Endothelial cell of umbilical vein (primary cell): ENCODE data around the gene CLTC. TPM values are rescaled to one million over a fixed set of nuclear protein-coding genes. Genes with fewer than 3 reads are reported as not detected.

Source experiments
- BruUV-seq: library from RNA; stranded (reverse); fragments of 400-500 nt; replicated peaks from 2 replicates; lab custom pipeline; 2021; lab: Mats Ljungman, UMichigan
- CTCF ChIA-PET: fragments of 300-600, 350-600 bp; sonication (Branson Sonifier 250); formaldehyde crosslinking; loops from one replicate; lab custom pipeline; 2021; ENCODE audit warnings: antibody characterized with exemption, inconsistent platforms; lab: Charles Lee
- POLR2A ChIA-PET: fragments of 300-600, 350-600 bp; sonication (Branson Sonifier 250); formaldehyde crosslinking; loops from one replicate; lab custom pipeline; 2021; ENCODE audit warnings: antibody characterized with exemption, inconsistent platforms; lab: Charles Lee
- DNase-seq: peaks from one replicate; pipeline ENCODE4 v3.0.0-alpha.2; 2011; ENCODE audit warnings: low read depth, low spot score
- FAIRE-seq: peaks from 2 replicates; lab custom pipeline; 2011; peaks lifted over from hg19 to GRCh38; lab: Jason Lieb, UNC
- H2AFZ ChIP-seq: 2 replicates; pipeline ENCODE4 v1.6.0; 2012; ENCODE audit warnings: low read depth, low read length, control low read depth, inconsistent platforms
- H3K27ac ChIP-seq: 2 replicates; pipeline ENCODE4 v1.5.1; 2011; ENCODE audit warnings: low read depth, mild to moderate bottlenecking, control low read depth, low read length, moderate library complexity; ENCODE audit not compliant: insufficient read depth
- H3K27me3 ChIP-seq, 2 experiments: 2 replicates each; pipeline versions ENCODE4 v1.6.0 to v1.6.1; 2011; ENCODE audit warnings: low read length in 2 of 2, mixed read lengths in 1 of 2; ENCODE audit not compliant: control insufficient read depth in 2 of 2, insufficient read depth in 2 of 2
- H3K36me3 ChIP-seq, 2 experiments: 2 replicates in 1 of 2; 3 replicates in 1 of 2; pipeline ENCODE4 v1.5.1; 2011; ENCODE audit warnings: low read length in 2 of 2, mild to moderate bottlenecking in 1 of 2, moderate library complexity in 1 of 2; ENCODE audit not compliant: control insufficient read depth in 2 of 2, insufficient read depth in 2 of 2; ENCODE audit errors: extremely low read depth in 1 of 2
- H3K4me1 ChIP-seq: 3 replicates; pipeline ENCODE4 v1.5.1; 2011; ENCODE audit warnings: mild to moderate bottlenecking, low read length; ENCODE audit not compliant: control insufficient read depth, insufficient read depth; ENCODE audit errors: extremely low read depth
- H3K4me2 ChIP-seq: 2 replicates; pipeline ENCODE4 v1.6.1; 2011; ENCODE audit warnings: low read length, control low read depth, mixed read lengths; ENCODE audit not compliant: insufficient read depth
- H3K4me3 ChIP-seq, 3 experiments: fragments of 200-600 bp in 1 of 3; sonication (generic), shearing (Covaris generic) in 1 of 3; replicated peaks in 1 of 3; 2 replicates each; pipeline ENCODE4 v1.5.1; 2011 to 2016; ENCODE audit warnings: control low read depth in 3 of 3, low read length in 3 of 3, mild to moderate bottlenecking in 2 of 3, inconsistent platforms in 1 of 3, low read depth in 1 of 3, moderate library complexity in 1 of 3; ENCODE audit not compliant: insufficient read depth in 1 of 3
- H3K79me2 ChIP-seq: 2 replicates; pipeline ENCODE4 v1.6.0; 2012; ENCODE audit warnings: low read length, inconsistent platforms; ENCODE audit not compliant: control insufficient read depth, insufficient read depth
- H3K9ac ChIP-seq: replicated peaks from 2 replicates; pipeline ENCODE3; 2011; ENCODE audit warnings: low read length, control low read depth; ENCODE audit not compliant: insufficient read depth; ENCODE audit errors: extremely low read depth
- H3K9me1 ChIP-seq: replicated peaks from 3 replicates; pipeline ENCODE4 v1.6.0; 2011; ENCODE audit warnings: mild to moderate bottlenecking, low read length; ENCODE audit not compliant: control insufficient read depth, insufficient read depth; ENCODE audit errors: extremely low read depth
- H3K9me3 ChIP-seq: replicated peaks from 2 replicates; pipeline ENCODE4 v1.5.1; 2012; ENCODE audit warnings: low read length, inconsistent platforms; ENCODE audit not compliant: control insufficient read depth, insufficient read depth
- H4K20me1 ChIP-seq: replicated peaks from 2 replicates; pipeline ENCODE3; 2011; ENCODE audit warnings: mild to moderate bottlenecking, low read length; ENCODE audit not compliant: control insufficient read depth, insufficient read depth; ENCODE audit errors: extremely low read depth
- EZH2 ChIP-seq: IDR thresholded peaks from 2 replicates; pipeline ENCODE4 v1.6.1; 2012; ENCODE audit warnings: borderline replicate concordance, low read depth, mild to moderate bottlenecking, moderate library complexity, low read length, inconsistent platforms; ENCODE audit not compliant: severe bottlenecking
- FOS ChIP-seq: IDR thresholded peaks from 2 replicates; pipeline ENCODE4 v1.6.1; 2011; ENCODE audit warnings: mild to moderate bottlenecking, low read length, moderate library complexity, borderline replicate concordance; ENCODE audit not compliant: insufficient read depth
- GATA2 ChIP-seq: IDR thresholded peaks from 2 replicates; pipeline ENCODE4 v1.7.0; 2011; ENCODE audit warnings: low read depth, mild to moderate bottlenecking, moderate library complexity, mixed read lengths, low read length; ENCODE audit not compliant: insufficient read length, insufficient read depth
- JUN ChIP-seq: IDR thresholded peaks from 2 replicates; pipeline ENCODE4 v1.6.1; 2011; ENCODE audit warnings: borderline replicate concordance, low read depth; ENCODE audit not compliant: insufficient read length, insufficient read depth
- MYC ChIP-seq: IDR thresholded peaks from one replicate; pipeline ENCODE4 v1.6.1; 2011; ENCODE audit warnings: mild to moderate bottlenecking, low read depth, low read length
- POLR2AphosphoS5 ChIP-seq: IDR thresholded peaks from 2 replicates; pipeline ENCODE4 v1.6.1; 2012; ENCODE audit warnings: low read depth, mild to moderate bottlenecking, control low read depth, low read length, moderate library complexity; ENCODE audit not compliant: insufficient read depth
- dilution Hi-C: fragments of 300-500 bp; cut with MboI; formaldehyde crosslinking; loops from one replicate; pipeline ENCODE4 v1.15.0; 2019; ENCODE audit warnings: low sequenced_read_pairs; ENCODE audit not compliant: extremely low pct_ligation_motif_present
- intact Hi-C: fragments of 100-400 bp; cut with micrococcal nuclease; formaldehyde crosslinking; loops from one replicate; pipeline ENCODE4 v1.10.0; 2022
- polyA plus RNA-seq, 4 experiments: library from polyadenylated mRNA; depleted of rRNA in 3 of 4; stranded (reverse) in 3 of 4; unstranded in 1 of 4; fragments of >200 nt; gene quantifications; 2 replicates each; pipeline versions ENCODE4 v1.2.1 to v1.2.3, GENCODE V29; 2011 to 2012; ENCODE audit warnings: missing spikeins in 1 of 4
- total RNA-seq: library from RNA; stranded (reverse); gene quantifications from 2 replicates; pipeline ENCODE4 v1.2.3, GENCODE V29; 2021
- TF ChIP-seq, protein P1 (sequence below), 2 donors: IDR thresholded peaks; 1 replicate in 1 of 2; 2 replicates in 1 of 2; pipeline ENCODE4 v1.5.1; 2011; ENCODE audit warnings: low read length in 2 of 2, mild to moderate bottlenecking in 2 of 2, moderate library complexity in 2 of 2, control low read depth in 1 of 2, inconsistent platforms in 1 of 2, low read depth in 1 of 2; ENCODE audit not compliant: insufficient read depth in 1 of 2; ENCODE audit errors: extremely low read depth in 1 of 2
- TF ChIP-seq, protein P2 (sequence below): IDR thresholded peaks from 2 replicates; pipeline ENCODE4 v1.6.1; 2011; ENCODE audit not compliant: insufficient read depth, insufficient read length

Gene CLTC
- total and polyA plus RNA-seq, 2 donors (not counting 3 experiments of a cell fraction or from before 2014, with no cell fraction given) = 164 to 326 TPM

DNA sequence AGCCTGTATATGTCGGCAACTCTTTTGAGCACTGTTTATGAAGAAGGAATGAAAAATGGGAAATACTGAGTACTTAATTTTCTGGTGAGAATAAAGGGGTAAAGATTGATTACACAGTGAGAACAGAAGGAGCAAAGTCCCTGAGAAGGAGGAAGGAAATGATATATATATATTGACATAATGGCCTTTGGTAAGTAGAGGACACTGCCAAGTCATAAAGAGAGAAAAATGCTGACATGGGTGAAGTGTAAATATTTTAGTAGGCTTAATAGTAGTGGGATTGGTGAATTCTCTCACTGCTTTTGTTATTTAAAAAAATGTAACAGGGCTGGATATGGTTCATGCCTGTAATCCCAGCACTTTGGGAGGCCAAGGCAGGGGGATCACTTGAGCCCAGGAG, 103.9 kb downstream of the CLTC start:
- no peak for TF ChIP-seq MYC
- peaks cover 8% of the 10 kb centered on the region for H4K20me1 ChIP-seq
- H3K36me3 ChIP-seq = no peaks in the 10 kb centered on the region
- intact Hi-C loops = no loop called here
- H3K9me3 ChIP-seq = no peaks in the 10 kb centered on the region
- FAIRE-seq (no peak), DNase-seq (peak; percentile 21)
- no peaks in the 10 kb centered on the region for H3K9me1 ChIP-seq
- no peaks in the 10 kb centered on the region for H3K27me3 ChIP-seq
- H3K27ac ChIP-seq = no peak overlapping the region
- POLR2A ChIA-PET = no interaction called here
- no peak overlapping the region for H3K9ac ChIP-seq
- no peak overlapping the region for H2AFZ ChIP-seq
- H3K4me1 ChIP-seq = peaks cover 6% of the 10 kb centered on the region
- BruUV-seq = no TSS peak
- no peak overlapping the region for H3K4me2 ChIP-seq
- peaks cover 74% of the 10 kb centered on the region for H3K79me2 ChIP-seq
- CTCF ChIA-PET = interaction anchor here (2.1 kb wide), 1 partner anchor 136 kb away, joined by 5 read pairs; no protein-coding TSS in a partner anchor
- no peak overlapping the region for H3K4me3 ChIP-seq
- dilution Hi-C loops = no loop called here

DNA sequence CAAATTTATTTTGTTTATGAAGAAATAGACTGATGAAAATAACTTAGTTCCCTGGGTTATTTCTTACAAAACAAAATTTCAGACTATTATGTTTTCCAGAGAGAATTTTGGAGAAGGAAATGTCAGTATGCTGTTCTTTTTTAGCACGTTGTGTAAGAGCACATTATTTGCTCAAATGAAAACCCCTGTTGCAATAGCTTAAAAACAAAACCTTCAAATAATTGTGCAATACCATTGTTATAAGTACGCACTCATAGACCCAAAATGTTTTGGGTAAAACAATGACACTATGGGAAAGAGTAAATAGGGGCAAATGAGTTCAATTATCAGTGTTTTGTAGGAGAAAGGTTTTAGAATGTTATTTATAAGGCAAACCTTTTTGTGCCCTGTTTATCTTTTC, 106.0 kb downstream of the CLTC start:
- Histone ChIP-seq H3K27me3 (no peaks in the 10 kb centered on the region), H3K9me1 (no peaks in the 10 kb centered on the region), H3K79me2 (peaks cover 70% of the 10 kb centered on the region), H3K9ac (no peak overlapping the region), H3K9me3 (no peaks in the 10 kb centered on the region), H3K36me3 (no peaks in the 10 kb centered on the region), H3K4me3 (no peak overlapping the region), H2AFZ (no peak overlapping the region), H3K4me2 (no peak overlapping the region), H3K4me1 (peaks cover 15% of the 10 kb centered on the region), H3K27ac (no peak overlapping the region), H4K20me1 (peaks cover 3% of the 10 kb centered on the region)
- ChIA-PET CTCF (interaction anchor here (1.2 to 2.1 kb wide), 2 partner anchors 17 to 134 kb away, joined by 4 to 5 read pairs; no protein-coding TSS in a partner anchor), POLR2A (no interaction called here)
- intact Hi-C loops = no loop called here
- BruUV-seq = no TSS peak
- dilution Hi-C loops = no loop called here
- TF ChIP-seq, protein P1, sequence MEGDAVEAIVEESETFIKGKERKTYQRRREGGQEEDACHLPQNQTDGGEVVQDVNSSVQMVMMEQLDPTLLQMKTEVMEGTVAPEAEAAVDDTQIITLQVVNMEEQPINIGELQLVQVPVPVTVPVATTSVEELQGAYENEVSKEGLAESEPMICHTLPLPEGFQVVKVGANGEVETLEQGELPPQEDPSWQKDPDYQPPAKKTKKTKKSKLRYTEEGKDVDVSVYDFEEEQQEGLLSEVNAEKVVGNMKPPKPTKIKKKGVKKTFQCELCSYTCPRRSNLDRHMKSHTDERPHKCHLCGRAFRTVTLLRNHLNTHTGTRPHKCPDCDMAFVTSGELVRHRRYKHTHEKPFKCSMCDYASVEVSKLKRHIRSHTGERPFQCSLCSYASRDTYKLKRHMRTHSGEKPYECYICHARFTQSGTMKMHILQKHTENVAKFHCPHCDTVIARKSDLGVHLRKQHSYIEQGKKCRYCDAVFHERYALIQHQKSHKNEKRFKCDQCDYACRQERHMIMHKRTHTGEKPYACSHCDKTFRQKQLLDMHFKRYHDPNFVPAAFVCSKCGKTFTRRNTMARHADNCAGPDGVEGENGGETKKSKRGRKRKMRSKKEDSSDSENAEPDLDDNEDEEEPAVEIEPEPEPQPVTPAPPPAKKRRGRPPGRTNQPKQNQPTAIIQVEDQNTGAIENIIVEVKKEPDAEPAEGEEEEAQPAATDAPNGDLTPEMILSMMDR (IDR thresholded peaks at IDR 0.05; ENCODE audit: extremely low read depth in 1 of 2, insufficient read depth in 1 of 2, low read depth in 1 of 2, low read length in 2 of 2) = no peak
- TF ChIP-seq FOS (no peak), EZH2 (no peak), POLR2AphosphoS5 (no peak), GATA2 (no peak), JUN (no peak)
- TF ChIP-seq, protein P2, sequence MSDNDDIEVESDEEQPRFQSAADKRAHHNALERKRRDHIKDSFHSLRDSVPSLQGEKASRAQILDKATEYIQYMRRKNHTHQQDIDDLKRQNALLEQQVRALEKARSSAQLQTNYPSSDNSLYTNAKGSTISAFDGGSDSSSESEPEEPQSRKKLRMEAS = no peak
- FAIRE-seq = no peak
- DNase-seq = no peak
